Measurements from ENCODE around the gene ARL11. TPM values are rescaled to one million over a fixed set of nuclear protein-coding genes. Genes with fewer than 3 reads are reported as not detected.
"Not testable (repeated sequence)": the region's sequence is repeated elsewhere in the genome, so short reads cannot be mapped to it uniquely, and the experiment has no call there.

ARL11 gene
- polyA plus RNA-seq, 6 donors from 2014 or later, result 6.1 to 39.6 (median 11.9) TPM

DNA sequence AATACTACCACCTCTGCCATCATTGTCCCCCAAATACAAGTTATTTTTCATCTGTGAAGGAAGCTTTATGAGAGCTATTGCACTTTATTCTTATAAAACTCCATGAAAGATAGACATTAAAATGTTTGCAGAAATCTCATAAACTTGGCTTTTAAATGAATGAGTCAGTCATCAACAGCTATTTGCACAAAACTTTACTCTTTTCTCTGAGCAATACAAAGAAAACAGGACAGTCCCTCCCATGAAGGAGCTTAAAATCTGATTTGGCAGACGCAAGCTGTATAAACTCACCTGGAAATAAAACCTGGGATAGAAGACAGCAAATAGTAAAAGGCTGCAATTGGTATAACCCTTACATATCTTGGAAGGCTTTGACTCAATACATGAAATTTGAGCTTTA, 26.3 kb upstream of the ARL11 start:
- H3K4me3 Mint-ChIP-seq, result no peak overlapping the region
- H3K36me3 Mint-ChIP-seq, result no peaks in the 10 kb centered on the region
- H3K27me3 Mint-ChIP-seq, result no peaks in the 10 kb centered on the region
- H3K4me1 Mint-ChIP-seq, result peaks cover 2 to 8% (median 4%) of the 10 kb centered on the region in 3 donors
- ATAC-seq (ENCODE audit: low read depth in 2 of 2) (no peak), DNase-seq (no peak)
- H3K27ac Mint-ChIP-seq, result peak overlapping the region in 1 of 6 donors; percentile 76
- H3K9me3 Mint-ChIP-seq, result peaks cover 0 to 4% (median 0%) of the 10 kb centered on the region in 7 donors

DNA sequence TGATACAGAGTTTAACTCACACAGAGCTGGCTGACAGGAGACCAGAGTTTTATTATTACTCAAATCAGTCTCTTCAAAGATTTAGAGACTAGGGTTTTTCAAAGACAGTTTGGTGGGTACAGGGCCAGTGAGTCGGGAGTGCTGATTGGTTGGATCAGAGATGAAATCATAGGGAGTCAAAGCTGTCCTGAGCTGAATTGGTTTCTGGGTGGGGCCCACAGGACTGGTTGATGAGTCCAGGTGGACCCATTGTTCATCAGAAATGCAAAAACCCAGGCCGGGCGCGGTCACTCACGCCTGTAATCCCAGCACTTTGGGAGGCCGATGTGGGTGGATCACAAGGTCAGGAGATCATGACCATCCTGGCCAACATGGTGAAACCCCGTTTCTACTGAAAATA, 25.7 kb upstream of the ARL11 start:
- H3K4me1 Mint-ChIP-seq, result peaks cover 4 to 14% (median 9%) of the 10 kb centered on the region in 3 donors
- not testable (repeated sequence) for H3K4me3 Mint-ChIP-seq; H3K9me3 Mint-ChIP-seq; ATAC-seq (ENCODE audit: low read depth in 2 of 2); H3K27me3 Mint-ChIP-seq; H3K27ac Mint-ChIP-seq; DNase-seq; H3K36me3 Mint-ChIP-seq

DNA sequence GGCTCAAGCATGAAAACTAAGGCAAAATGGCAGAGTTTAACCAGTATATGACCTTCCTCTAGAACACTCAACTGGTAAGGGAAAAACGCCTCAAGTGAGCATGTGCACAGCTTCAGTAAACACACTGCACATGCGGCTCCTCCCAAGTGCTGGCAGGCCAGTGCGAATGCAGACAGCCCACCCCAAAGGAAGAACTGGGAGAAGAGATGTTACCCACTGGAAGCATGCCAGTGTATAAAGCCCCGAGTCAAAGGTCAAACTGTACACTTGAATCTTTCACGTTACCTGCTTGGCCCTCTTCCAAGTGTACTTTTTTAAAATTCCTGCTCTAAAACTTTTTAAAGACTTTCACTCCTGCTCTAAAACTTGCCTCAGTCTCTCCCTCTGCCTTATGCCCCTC, 23.7 kb upstream of the ARL11 start:
- H3K36me3 Mint-ChIP-seq, result no peaks in the 10 kb centered on the region

DNA sequence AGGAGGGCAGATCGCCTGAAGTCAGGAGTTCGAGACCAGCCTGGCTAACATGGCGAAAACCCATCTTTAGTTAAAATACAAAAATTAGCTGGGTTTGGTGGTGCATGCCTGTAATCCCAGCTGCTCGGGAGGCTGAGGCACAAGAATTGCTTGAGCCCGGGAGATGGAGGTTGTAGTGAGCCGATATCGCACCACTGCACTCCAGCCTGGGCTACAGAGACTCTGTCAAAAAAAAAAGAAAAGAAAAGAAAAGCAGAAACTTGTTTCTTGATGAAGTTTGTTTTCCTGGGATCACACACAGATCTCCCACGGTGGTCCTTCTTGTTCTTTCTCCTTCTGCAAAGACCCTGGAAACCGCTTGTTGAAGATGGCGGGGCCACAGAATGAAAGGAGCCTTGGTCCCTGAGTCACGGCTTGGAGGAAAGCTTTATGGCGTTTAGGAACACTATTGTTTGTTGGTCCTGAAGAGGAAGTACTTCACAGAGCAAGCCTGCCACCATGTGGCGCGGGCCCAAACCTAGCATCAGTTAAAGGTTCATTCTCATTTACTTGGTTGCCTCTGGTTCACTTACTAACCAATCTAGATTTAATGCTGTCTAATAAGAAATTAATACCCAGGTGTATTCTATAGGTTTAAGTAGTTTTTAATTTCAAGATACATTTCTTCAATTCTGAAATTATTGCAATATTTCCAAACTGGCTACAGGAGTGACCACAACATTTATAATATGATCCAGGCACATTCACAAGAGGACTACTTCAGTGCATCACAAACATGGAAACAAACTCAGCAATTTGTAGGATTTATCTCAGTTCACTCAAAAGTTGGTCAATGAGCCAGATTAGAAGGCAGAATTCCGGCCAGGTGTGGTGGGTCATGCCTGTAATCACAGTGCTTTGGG, 21.3 kb upstream of the ARL11 start:
- peak overlapping the region; percentile 47 to 93 (median 89) for H3K4me3 Mint-ChIP-seq
- H3K27me3 Mint-ChIP-seq, result no peaks in the 10 kb centered on the region
- peak overlapping the region in 5 of 6 donors; percentile 58 to 92 (median 67) for H3K27ac Mint-ChIP-seq
- H3K4me1 Mint-ChIP-seq, result peaks cover 7 to 36% (median 18%) of the 10 kb centered on the region in 3 donors
- ATAC-seq (ENCODE audit: low read depth in 2 of 2), result peak; percentile 96 to 97
- DNase-seq, result peak; percentile 72
- peaks cover 0 to 10% (median 2%) of the 10 kb centered on the region in 7 donors for H3K9me3 Mint-ChIP-seq
- H3K36me3 Mint-ChIP-seq, result peaks cover 0 to 4% of the 10 kb centered on the region in 2 donors

More for the DNA sequence above, 23.7 kb upstream of the ARL11 start:
- DNase-seq (no peak), ATAC-seq (ENCODE audit: low read depth in 2 of 2) (no peak)
- H3K4me3 Mint-ChIP-seq, result no peak overlapping the region
- no peaks in the 10 kb centered on the region for H3K27me3 Mint-ChIP-seq
- peaks cover 7 to 34% (median 18%) of the 10 kb centered on the region in 3 donors for H3K4me1 Mint-ChIP-seq
- H3K9me3 Mint-ChIP-seq, result no peaks in the 10 kb centered on the region
- H3K27ac Mint-ChIP-seq, result no peak overlapping the region

DNA sequence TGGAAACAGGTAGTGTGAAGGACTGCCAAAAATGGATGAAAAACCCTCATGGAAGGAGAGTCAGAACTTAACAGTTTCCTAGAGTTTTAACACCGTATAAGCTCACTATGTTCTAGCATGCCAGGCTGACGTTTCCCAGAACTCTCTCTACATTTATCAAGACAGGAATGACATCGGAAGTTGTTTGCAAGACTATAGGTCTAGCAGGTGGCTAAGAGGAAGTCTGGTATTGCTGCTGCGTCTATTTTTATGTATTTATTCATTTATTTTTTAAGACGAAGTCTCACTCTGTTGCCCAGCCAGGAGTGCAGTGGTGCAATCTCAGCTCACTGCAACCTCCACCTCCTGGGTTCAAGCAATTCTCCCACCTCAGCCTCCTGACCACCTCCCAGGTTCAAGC, 20.5 kb upstream of the ARL11 start:
- Mint-ChIP-seq H3K27me3 (no peaks in the 10 kb centered on the region), H3K4me1 (peaks cover 7 to 36% (median 18%) of the 10 kb centered on the region in 3 donors), H3K36me3 (peaks cover 0 to 4% of the 10 kb centered on the region in 2 donors), H3K27ac (peak overlapping the region in 1 of 6 donors; percentile 92), H3K9me3 (peaks cover 0 to 18% (median 6%) of the 10 kb centered on the region in 7 donors), H3K4me3 (peak overlapping the region in 5 of 8 donors; percentile 23 to 93 (median 89))
- peak; percentile 33 for DNase-seq
- ATAC-seq (ENCODE audit: low read depth in 2 of 2), result peak in 1 of 2 donors; percentile 18

DNA sequence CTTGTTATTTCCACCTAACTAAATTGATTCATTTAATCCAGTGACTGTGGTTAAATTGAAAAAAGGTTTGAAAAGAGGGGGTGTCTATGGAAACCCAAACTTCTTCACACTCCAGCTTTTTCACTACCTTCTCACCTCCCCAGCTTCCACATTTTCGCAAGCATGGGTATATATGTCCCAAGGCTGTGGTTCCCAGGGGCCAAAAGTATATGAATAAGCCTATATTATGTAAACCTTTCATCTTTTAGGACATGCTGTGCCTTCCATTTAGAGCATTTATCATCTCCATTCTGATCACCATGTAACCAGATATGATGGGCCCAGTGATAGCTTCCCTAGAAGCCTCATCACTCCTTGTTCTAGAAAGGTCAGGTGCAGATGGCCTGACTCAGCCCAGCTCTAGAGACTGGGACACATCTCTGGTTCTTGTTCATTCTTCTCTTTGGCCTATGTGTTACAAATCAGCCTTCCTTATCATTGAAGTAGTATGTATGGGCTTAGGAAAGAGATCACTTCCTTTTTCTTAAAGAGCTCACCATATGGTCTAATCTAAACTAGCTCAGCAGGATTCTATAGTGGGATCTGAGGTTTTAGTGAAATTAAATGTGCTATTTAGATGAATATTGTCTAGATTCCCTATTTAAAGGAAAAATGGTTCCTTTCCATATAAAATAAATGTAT, 19.5 kb upstream of the ARL11 start:
- Mint-ChIP-seq H3K27ac (peak overlapping the region in 3 of 6 donors; percentile 2 to 83 (median 57)), H3K27me3 (no peaks in the 10 kb centered on the region), H3K4me1 (peaks cover 7 to 36% (median 18%) of the 10 kb centered on the region in 3 donors), H3K4me3 (peak overlapping the region in 4 of 8 donors; percentile 8 to 67 (median 49)), H3K36me3 (peaks cover 0 to 4% of the 10 kb centered on the region in 2 donors), H3K9me3 (peaks cover 0 to 18% (median 6%) of the 10 kb centered on the region in 7 donors)
- ATAC-seq (ENCODE audit: low read depth in 2 of 2), result peak; percentile 32 to 51
- DNase-seq, result peak; percentile 23

DNA sequence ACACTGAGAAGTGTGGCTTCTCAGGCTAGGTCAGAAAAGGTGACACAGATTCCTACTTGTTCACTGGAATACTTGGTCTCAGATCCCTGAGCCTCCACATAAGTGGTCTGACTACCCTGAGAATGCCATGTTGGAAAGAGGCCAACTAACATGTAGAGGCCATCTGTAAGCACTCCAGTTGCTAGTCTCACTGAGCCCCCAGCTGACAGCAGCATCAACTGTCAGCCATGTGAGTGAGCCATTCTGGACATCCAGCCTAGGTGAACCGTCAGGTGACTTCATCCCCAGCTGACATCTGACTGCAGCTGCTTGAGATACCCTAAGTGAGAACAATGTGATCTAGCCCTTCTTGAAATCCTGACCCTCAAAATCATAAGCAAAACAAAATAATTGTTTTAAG, 18.1 kb upstream of the ARL11 start:
- Mint-ChIP-seq H3K27ac (no peak overlapping the region), H3K9me3 (peaks cover 0 to 18% (median 6%) of the 10 kb centered on the region in 7 donors), H3K4me1 (peaks cover 7 to 36% (median 18%) of the 10 kb centered on the region in 3 donors), H3K4me3 (no peak overlapping the region), H3K36me3 (peaks cover 0 to 4% of the 10 kb centered on the region in 2 donors), H3K27me3 (no peaks in the 10 kb centered on the region)
- ATAC-seq (ENCODE audit: low read depth in 2 of 2), result no peak
- DNase-seq, result no peak

DNA sequence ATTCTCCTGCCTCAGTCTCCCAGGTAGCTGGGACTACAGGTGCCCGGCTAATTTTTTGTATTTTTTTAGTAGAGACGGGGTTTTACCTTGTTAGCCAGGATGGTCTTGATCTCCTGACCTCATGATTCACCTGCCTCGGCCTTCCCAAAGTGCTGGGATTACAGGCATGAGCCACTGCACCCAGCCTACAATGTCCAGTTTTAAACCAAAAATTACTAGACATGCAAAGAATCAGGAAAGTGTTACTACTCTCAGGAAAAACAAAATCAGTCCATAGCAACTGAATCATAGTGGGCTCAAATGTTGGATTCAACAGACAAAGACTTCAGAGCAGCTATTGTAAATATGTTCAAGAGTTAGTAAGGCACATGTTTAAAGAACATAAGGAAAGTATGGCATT, 16.3 kb upstream of the ARL11 start:
- not testable (repeated sequence) for H3K27me3 Mint-ChIP-seq; H3K27ac Mint-ChIP-seq; H3K36me3 Mint-ChIP-seq; ATAC-seq (ENCODE audit: low read depth in 2 of 2); DNase-seq; H3K4me3 Mint-ChIP-seq
- H3K4me1 Mint-ChIP-seq, result peaks cover 4 to 46% (median 15%) of the 10 kb centered on the region in 3 donors
- peaks cover 0 to 18% (median 6%) of the 10 kb centered on the region in 7 donors for H3K9me3 Mint-ChIP-seq

DNA sequence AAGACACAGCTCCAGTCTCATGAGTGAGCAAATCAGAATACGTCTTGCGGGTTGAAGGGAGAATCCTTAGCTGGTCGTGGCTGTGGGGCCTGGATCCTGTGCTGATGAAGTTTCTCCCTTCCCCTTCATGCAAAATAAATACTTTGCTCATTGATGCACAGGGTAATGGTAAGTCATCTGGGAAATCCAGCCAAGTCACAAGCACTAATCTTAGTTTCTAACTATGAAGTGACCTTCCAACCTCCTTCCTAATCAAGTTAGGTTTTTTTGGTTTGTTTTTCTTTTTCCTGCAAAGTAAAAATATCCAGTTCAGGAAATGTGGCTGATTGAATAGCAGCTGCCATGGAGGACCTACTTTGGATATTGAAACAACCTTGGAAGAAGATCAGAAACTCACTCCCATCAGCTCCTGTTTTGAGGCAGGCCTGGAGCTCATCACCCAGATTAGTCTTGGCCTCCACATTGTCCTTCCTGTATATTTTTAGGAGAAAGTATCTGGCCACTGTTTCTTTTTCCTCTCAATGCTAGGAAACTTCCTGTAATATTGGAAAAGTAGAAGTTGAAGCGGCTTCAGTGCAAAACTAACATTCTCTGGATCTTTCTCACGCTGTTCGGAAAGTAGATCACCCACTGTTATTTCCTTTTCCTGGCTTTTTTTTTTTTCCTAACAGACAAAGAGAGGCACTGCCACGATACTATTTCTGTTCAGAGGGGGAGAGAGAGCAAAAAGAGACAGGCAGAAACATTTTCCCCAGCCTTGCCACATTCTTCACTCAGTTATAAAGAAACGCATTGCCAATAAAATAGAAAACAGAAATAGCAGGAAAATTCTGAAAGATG, 12.3 kb upstream of the ARL11 start:
- Mint-ChIP-seq H3K27me3 (no peaks in the 10 kb centered on the region), H3K27ac (peak overlapping the region in 1 of 6 donors; percentile 34), H3K4me1 (peaks cover 0 to 43% (median 0%) of the 10 kb centered on the region in 3 donors), H3K36me3 (peaks cover 0 to 4% of the 10 kb centered on the region in 2 donors), H3K4me3 (peak overlapping the region in 1 of 8 donors; percentile 21), H3K9me3 (peaks cover 0 to 15% (median 6%) of the 10 kb centered on the region in 7 donors)
- DNase-seq (no peak), ATAC-seq (ENCODE audit: low read depth in 2 of 2) (no peak)

DNA sequence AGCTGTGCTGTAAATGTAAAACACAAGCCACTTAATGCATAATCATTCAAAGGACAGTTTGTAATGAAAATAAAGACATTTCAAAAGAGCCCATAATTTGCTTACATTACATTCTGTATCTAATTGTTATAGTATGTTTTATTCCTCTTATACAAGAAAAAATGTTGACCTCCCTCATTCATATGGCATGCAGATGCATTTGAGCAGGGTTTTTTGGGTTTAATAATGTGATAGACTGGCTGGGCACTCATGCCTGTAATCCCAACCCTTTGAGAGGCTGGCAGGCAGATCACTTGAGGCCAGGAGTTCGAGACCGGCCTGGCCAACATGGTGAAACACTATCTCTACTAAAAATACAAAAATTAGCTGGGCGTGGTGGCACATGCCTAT, 11.6 kb upstream of the ARL11 start:
- peaks cover 0 to 11% (median 3%) of the 10 kb centered on the region in 7 donors for H3K9me3 Mint-ChIP-seq
- peaks cover 0 to 46% (median 0%) of the 10 kb centered on the region in 3 donors for H3K4me1 Mint-ChIP-seq
- H3K27ac Mint-ChIP-seq, result no peak overlapping the region
- ATAC-seq (ENCODE audit: low read depth in 2 of 2), result no peak
- H3K4me3 Mint-ChIP-seq, result peak overlapping the region in 2 of 8 donors; percentile 14 to 67
- H3K27me3 Mint-ChIP-seq, result no peaks in the 10 kb centered on the region
- no peak for DNase-seq
- H3K36me3 Mint-ChIP-seq, result peaks cover 0 to under 1% of the 10 kb centered on the region in 2 donors

DNA sequence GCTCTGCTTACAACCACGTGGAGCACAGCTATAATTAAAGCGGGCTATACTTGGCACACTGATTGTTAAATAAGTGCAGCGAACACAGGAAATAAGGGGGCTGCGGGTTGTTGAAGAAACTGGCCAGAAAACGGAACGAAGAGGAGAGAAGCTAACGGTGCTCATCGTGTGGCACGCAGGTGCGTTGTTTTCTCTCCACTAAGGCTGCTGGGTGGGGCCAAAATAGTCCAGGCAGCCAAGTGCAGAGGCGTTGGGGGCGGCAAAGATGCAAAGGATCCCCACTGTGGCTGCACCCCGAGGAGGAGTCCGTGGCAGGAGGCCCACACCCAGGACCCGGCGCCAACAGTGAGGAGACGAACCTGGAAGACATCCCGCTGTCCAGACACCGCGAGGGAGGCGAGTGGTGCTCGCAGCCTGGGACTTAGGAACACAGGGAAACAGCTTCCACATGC, 8.1 kb upstream of the ARL11 start:
- ATAC-seq (ENCODE audit: low read depth in 2 of 2) (no peak), DNase-seq (peak; percentile 84)
- H3K27me3 Mint-ChIP-seq, result no peaks in the 10 kb centered on the region
- peaks cover 0 to 50% (median 0%) of the 10 kb centered on the region in 3 donors for H3K4me1 Mint-ChIP-seq
- peak overlapping the region in 4 of 8 donors; percentile 77 to 91 (median 88) for H3K4me3 Mint-ChIP-seq
- peak overlapping the region in 1 of 6 donors; percentile 95 for H3K27ac Mint-ChIP-seq
- no peaks in the 10 kb centered on the region for H3K36me3 Mint-ChIP-seq
- H3K9me3 Mint-ChIP-seq, result no peaks in the 10 kb centered on the region

DNA sequence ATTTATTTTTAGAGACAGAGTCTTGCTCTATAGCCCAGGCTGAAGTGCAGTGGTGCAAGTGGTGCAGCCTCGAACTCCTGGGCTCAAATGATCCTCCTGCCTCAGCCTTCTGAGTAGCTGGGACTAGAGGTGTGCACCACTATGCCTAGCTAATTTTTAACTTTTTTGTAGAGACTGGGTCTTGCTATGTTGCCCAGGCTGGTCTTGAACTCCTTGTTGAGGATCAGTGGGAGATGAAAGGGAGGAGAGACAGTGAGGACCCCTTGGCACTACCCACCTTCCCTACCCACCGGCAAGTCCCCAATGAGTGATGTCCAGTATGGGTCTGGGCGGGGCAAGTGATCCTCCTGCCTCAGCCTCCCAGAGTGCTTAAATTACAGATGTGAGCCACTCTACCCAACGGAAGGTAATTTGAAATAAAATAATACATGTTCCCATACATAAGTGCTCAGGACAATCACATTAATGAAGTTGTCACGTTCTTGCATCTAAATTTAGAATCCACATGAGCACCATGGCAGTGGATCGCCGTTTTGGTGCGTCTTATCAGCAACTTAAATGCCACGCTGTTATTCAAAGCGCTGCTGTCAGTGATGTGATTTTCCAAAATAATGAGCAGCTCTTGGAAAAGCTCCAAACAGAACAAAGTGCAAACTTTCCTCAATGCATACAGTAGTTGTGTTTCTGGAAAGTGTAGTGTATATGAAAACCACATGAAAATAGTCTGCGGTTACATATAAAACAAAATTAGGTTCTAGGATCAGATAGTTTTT, 5.9 kb upstream of the ARL11 start:
- Mint-ChIP-seq H3K4me1 (peaks cover 0 to 39% (median 0%) of the 10 kb centered on the region in 3 donors), H3K27ac (peak overlapping the region in 1 of 6 donors; percentile 65), H3K27me3 (no peaks in the 10 kb centered on the region), H3K9me3 (no peaks in the 10 kb centered on the region), H3K4me3 (no peak overlapping the region), H3K36me3 (no peaks in the 10 kb centered on the region)
- DNase-seq, result no peak
- ATAC-seq (ENCODE audit: low read depth in 2 of 2), result no peak

Data from naive B cell (primary cell).